GM19397 (cell line): ENCODE measurements around the gene FRMPD4.

Experiments
- ATAC-seq: cut with Tn5 transposase; IDR thresholded peaks from one replicate; pipeline ENCODE4 v1.9.1; 2021; ENCODE audit warnings: mild to moderate bottlenecking, moderate library complexity; ENCODE audit not compliant: unreplicated experiment

Gene FRMPD4

DNA sequence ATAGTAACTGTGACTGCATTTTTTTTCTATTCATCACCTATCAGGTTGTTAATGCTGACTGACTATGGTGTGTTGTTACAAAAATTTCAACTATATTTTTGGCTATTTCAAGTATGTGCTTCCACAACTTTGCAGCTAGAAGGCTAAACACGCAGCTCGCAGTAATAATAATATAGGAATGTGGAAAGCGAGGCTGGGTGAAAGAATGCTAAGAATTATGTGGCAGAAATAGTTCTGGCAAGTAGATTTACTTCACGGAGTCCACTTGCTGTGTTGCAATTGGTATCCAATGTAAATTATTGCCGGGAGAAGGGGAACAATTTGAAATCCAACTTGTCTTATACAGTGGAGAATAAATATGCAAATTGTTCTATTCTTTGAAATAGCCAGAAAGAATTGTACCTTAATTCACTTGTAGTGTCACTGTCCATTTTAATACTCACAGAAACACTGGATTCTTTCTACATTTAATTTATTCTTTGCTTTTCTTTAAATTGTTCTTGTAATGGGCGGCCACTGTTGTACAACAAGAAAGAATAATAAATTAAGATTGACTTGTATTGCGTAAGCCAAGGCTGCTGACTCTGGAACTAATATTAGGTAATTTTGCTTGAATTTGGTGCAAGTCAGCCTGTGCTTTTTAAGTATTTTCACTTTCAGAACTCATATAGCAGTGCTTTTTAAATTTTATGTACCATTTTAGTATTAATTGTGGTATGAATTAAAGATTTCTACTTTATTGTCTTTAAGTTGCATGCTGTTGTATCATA is 154.9 kb downstream of the FRMPD4 start:
- no peak for ATAC-seq

DNA sequence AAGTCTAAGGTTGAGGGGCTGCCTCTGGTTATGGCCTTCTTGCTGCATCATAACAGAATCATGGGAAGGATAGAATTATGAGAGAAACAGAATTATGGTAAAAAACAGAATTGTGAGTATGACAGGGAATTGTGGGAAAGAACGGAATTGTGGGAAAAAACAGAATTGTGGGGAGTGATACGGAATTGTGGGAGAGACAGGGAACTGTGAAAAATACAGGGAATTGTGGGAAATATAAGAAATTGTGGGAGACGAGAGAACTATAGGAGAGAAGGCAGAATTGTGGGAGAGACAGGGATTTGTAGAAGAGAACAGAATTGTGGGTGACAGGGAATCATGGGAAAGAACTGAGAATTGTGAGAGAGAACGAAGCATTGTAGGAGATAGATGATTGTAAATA is 159.1 kb downstream of the FRMPD4 start:
- ATAC-seq = no peak

DNA sequence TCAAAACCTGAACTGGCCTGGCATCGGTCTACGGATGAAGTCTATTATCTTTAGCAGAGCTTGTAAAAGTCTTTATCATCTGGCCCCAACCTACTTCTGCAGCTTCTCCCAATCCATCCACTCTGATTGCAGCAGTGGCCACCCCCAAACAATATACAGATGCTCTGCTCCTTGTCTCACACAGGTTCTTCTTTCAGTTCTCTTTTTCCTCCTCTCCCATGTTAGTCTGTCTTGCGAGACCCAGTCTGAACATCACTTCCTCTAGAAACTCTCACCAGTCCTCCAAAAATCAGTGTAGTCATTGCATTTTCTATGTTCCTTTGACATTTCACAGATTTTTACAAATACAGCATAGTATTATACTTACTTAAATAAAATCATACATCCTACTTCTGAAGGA is 163.0 kb downstream of the FRMPD4 start:
- no peak for ATAC-seq

GRCh38 chrX:12304261-12304660 is 166.0 kb downstream of the FRMPD4 start:
- ATAC-seq = no peak

DNA sequence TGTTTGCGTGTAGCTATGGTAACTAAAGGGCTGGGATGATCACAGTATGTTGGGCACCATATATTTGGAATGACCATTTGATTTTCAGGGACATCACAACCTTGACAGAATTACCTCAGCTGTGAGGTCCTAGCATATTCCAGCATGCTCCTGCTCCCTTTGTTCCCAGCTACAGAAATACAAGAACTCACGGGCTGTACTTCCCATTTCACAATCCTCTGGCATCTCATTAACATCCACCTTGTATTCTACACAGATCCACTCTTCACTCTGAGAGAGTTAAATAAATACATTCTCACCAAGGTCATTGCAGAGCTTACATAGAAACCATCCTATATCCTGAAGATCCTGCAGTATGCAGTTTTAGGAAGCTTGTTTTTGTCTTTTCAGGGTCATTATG is 169.7 kb downstream of the FRMPD4 start:
- no peak for ATAC-seq

DNA sequence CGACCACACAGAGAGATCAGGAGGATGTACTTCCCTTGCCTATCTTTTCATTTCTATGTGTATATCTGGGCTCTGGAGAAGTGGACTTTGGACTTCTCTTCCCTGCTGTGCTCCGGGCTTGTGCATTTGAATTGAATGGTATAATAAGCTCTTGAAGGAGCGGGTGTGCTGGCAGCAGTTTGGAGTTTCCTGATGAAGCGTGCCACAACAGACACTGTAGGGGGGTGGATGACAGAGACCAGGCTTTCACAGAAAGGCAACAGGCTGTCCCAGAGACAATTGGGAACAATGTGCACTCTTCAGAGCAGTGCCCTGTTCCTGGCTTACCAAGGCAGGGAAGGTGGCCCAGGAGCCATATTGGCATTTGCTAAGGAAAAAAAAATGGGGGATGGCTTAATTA is 170.1 kb downstream of the FRMPD4 start:
- no peak for ATAC-seq

GRCh38 chrX:12309040-12309743 is 170.9 kb downstream of the FRMPD4 start:
- no peak for ATAC-seq

GRCh38 chrX:12309744-12310076 is 171.4 kb downstream of the FRMPD4 start:
- no peak for ATAC-seq

DNA sequence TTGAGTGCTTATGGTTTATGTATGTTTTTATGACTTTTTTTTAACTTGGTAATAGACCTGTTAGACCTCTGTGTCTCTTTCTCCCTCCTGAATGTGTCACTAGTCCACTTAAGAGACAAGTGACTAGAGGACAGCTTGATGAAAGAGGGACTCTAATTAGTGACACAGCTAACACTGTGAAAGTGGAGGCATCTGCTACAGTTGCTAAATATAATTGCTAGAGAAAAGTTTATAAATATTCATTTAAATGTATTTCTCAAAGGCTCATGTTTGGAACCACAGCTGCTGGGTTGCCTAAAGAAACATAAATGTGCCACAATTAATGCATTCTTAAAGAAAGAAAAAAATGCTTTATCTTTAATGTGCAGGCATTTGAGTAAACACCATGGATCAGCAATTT is 176.4 kb downstream of the FRMPD4 start:
- ATAC-seq = no peak

GRCh38 chrX:12315526-12315925 is 177.3 kb downstream of the FRMPD4 start:
- no peak for ATAC-seq

DNA sequence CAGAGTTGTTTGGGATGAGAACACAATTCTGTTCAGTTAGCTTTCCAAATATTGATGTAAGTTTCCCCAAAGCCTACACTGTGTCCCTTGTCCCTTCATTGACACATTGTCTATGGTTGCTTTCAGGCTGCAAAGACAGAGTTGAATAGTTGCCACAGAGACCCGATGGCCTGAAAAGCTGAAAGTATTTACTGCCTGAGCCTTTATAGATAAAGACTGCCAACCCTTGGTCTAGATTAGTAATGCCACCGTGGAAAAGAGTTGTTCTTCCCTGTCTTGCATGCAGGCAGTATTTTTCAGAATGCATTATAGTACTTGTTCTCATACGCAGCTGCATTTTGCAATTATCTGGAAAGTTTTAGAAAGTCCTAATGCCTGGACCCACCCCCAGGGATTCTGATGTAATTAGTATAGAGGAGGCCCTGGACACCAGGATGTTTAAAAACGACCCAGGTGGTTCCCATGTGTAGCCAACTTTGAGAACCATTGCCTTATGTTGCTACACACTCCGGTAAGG is 180.8 kb downstream of the FRMPD4 start:
- ATAC-seq = no peak

GRCh38 chrX:12319992-12320391 is 181.7 kb downstream of the FRMPD4 start:
- ATAC-seq = no peak

- ATAC-seq = no peak
Measured at GRCh38 chrX:12322031-12322430, 183.8 kb downstream of the FRMPD4 start.

DNA sequence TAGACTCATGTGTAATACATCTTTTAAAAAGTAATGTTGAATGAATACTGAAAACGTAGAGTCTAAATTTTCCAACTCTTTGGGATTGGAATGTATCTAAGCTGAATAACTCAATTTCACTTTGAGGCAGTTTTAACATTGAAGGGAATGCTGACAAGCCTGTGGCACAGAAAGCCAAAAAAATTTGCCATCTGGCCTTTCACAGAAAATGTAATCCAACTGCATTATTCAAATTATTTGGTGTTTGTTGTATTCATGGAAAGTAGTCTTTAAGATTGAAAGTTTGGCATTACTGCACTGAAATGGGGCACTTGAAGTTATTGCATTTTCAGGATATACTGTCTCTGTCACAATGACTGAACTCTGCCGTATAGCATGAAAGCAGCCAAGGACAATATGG is 186.9 kb downstream of the FRMPD4 start:
- ATAC-seq = no peak

DNA sequence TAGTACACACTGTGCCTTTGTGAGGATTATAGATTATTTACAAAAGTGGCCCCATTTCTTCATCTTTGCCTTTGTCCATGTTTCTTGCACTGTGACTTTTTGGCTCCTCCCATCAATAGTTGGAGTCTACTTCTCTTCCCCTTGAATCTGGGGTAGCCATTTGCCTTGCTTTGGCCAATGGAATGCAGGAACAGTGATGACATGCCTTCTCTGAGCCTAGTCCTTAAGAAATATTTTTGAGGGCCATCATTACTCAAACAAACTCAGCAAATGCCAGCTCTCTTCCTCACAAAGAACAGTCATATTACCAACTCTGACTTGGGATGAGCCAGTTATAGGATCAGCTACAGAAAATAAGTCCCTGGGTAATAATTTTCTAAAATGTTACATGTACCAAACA is 189.6 kb downstream of the FRMPD4 start:
- no peak for ATAC-seq

DNA sequence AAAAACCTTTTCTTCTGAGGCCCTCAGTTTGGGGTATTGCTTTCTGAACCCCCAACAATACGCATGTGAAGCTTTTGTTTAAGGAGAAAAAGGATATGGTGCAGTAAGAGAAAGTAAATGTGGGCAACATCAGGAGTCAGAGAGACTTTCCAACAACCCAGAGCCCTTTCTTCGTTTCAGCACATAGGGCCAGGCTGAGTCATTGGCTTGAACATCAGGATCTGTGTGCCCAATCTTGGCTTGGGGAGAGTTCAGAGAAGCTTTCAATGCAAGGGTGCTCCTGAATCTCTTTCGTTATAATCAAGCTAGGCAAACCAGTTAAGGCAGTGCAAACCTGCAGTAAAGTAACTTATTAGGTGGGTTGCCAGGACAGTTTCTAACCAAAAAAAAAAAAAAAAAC is 191.2 kb downstream of the FRMPD4 start:
- no peak for ATAC-seq

- no peak for ATAC-seq
Measured at GRCh38 chrX:12330841-12331240, 192.6 kb downstream of the FRMPD4 start.

DNA sequence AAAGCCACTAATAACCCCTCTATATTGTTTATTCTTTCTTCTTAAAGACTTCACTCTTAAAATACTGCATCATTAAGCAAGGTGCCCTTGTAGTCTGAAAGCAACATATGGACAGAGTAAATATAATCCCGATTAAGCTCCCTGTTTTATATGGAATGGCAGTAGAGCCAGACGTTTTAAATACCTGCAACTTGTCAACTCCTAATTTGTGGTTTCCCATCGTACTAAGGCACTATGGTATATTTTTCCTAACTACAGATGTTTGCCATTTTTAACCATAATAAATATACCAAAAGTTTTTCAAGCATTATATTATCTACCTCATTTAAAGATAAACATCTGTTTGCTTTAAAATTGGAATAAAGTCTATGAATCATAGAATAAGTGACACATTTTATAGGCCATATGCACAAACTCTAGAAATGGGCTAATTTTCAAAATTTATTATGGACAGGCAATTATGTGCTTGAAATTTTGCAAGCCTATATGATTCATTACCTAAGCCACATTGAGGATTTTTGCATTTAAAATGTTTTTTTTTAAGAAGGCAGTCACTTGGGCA is 194.6 kb downstream of the FRMPD4 start:
- ATAC-seq = no peak

DNA sequence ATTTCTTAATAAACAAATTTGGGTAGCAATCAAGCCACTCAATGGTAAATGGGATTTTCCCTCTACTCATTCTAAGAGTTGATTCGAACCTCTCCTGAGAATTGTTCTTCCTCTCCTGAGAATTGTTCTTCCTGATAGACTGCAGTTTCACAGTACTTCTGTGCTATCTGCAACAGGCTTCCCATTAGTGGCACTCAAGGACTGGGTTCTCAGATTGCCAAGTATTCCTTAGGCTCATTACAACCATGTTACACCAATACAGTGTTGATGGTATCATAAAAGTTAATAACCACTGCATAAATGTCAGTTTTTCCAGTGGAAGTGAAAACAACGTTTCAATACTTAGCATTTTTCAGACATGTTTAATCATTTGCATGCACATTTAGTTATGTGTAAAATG is 201.6 kb downstream of the FRMPD4 start:
- no peak for ATAC-seq

- no peak for ATAC-seq
Measured at GRCh38 chrX:12344954-12345353, 206.7 kb downstream of the FRMPD4 start.

- no peak for ATAC-seq
Measured at GRCh38 chrX:12349201-12349600, 210.9 kb downstream of the FRMPD4 start.

DNA sequence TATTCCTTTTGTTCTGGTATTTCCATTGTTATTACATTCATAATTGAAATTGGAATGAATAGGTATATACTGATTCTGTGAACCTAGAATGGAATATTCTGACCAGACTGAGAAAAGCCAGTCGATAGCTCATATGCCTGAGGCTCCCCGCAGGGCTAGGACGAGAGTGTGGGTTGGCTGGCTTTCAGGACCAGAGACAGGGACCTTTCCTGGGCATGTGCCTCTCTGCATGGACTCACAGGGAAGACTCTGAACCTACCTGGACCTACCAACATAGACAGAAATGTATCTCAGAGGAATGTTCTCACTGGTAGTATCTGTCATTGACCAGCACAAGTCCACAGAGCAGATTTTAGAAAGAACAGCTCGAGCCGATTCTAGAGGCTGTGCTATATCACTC is 214.6 kb downstream of the FRMPD4 start:
- ATAC-seq = no peak
